ENCODE measurements around the gene DTL. TPM values are rescaled to one million over a fixed set of nuclear protein-coding genes. Genes with fewer than 3 reads are reported as not detected.
"Not testable (repeated sequence)": the region's sequence is repeated elsewhere in the genome, so short reads cannot be mapped to it uniquely, and the experiment has no call there.

DTL gene
- 19.0 and 24.8 TPM in 2 replicates for total RNA-seq (2014; rRNA removed; shearing (Covaris generic))

- DNase-seq (ENCODE audit: low spot score) = peak; percentile 99
Measured at GRCh38 chr1:212035123-212035834, at the start of gene DTL, which contains the start of gene INTS7. Gene DTL, plus strand, starts transcription at chr1:212035748. Its CDS starts 143 bp downstream, at chr1:212035891. Gene INTS7, minus strand, starts transcription at chr1:212035557. Its CDS starts 120 bp downstream, at chr1:212035437.

- no peak for DNase-seq (ENCODE audit: low spot score)
Measured at GRCh38 chr1:211986628-211987254, 48.8 kb upstream of the DTL start.

- DNase-seq (ENCODE audit: low spot score) = no peak
Measured at GRCh38 chr1:211991695-211992094, 43.9 kb upstream of the DTL start.

GRCh38 chr1:211997426-211997825 is 38.1 kb upstream of the DTL start:
- DNase-seq (ENCODE audit: low spot score) = not testable (repeated sequence)

GRCh38 chr1:212002536-212002935 is 33.0 kb upstream of the DTL start:
- DNase-seq (ENCODE audit: low spot score) = no peak

- no peak for DNase-seq (ENCODE audit: low spot score)
Measured at GRCh38 chr1:212004895-212005608, 30.5 kb upstream of the DTL start.

GRCh38 chr1:212007178-212007577 is 28.4 kb upstream of the DTL start:
- no peak for DNase-seq (ENCODE audit: low spot score)

GRCh38 chr1:212007886-212008285 is 27.7 kb upstream of the DTL start:
- no peak for DNase-seq (ENCODE audit: low spot score)

GRCh38 chr1:212009561-212009960 is 26.0 kb upstream of the DTL start:
- no peak for DNase-seq (ENCODE audit: low spot score)

- DNase-seq (ENCODE audit: low spot score) = no peak
Measured at GRCh38 chr1:212010004-212010403, 25.5 kb upstream of the DTL start.

GRCh38 chr1:212012034-212012740 is 23.4 kb upstream of the DTL start:
- peak; percentile 76 for DNase-seq (ENCODE audit: low spot score)

GRCh38 chr1:212013672-212014071 is 21.9 kb upstream of the DTL start:
- DNase-seq (ENCODE audit: low spot score) = no peak

- no peak for DNase-seq (ENCODE audit: low spot score)
Measured at GRCh38 chr1:212020975-212021374, 14.6 kb upstream of the DTL start.

GRCh38 chr1:212021563-212021962 is 14.0 kb upstream of the DTL start:
- no peak for DNase-seq (ENCODE audit: low spot score)

- DNase-seq (ENCODE audit: low spot score) = not testable (repeated sequence)
Measured at GRCh38 chr1:212022908-212023307, 12.6 kb upstream of the DTL start.

- no peak for DNase-seq (ENCODE audit: low spot score)
Measured at GRCh38 chr1:212024469-212025149, 10.9 kb upstream of the DTL start.

- not testable (repeated sequence) for DNase-seq (ENCODE audit: low spot score)
Measured at GRCh38 chr1:212027727-212028126, 7.8 kb upstream of the DTL start.

- DNase-seq (ENCODE audit: low spot score) = no peak
Measured at GRCh38 chr1:212030936-212031528, 4.5 kb upstream of the DTL start.

GRCh38 chr1:212034516-212035122 is 929 bp upstream of the DTL start:
- DNase-seq (ENCODE audit: low spot score) = no peak
